HG03558 (cell line): ENCODE data around the gene DENND5B.
"Not testable (repeated sequence)": the region's sequence is repeated elsewhere in the genome, so short reads cannot be mapped to it uniquely, and the experiment has no call there.

Experiments
- ATAC-seq: cut with Tn5 transposase; IDR thresholded peaks from one replicate; pipeline ENCODE4 v1.9.1; 2021; ENCODE audit warnings: moderate number of reproducible peaks; ENCODE audit not compliant: unreplicated experiment; ENCODE audit errors: extremely low read depth

DENND5B gene

GRCh38 chr12:31560516-31560915 lies 30.4 kb downstream of the DENND5B start:
- no peak for ATAC-seq

- no peak for ATAC-seq
These were observed 32.4 kb downstream of the DENND5B start for GRCh38 chr12:31558521-31558920.

- ATAC-seq, result no peak
These were observed 33.2 kb downstream of the DENND5B start for GRCh38 chr12:31557707-31558106.

GRCh38 chr12:31555466-31555865 lies 35.5 kb downstream of the DENND5B start:
- ATAC-seq, result not testable (repeated sequence)

GRCh38 chr12:31550590-31550989 lies 40.3 kb downstream of the DENND5B start:
- not testable (repeated sequence) for ATAC-seq

- ATAC-seq, result no peak
These were observed 54.3 kb downstream of the DENND5B start for GRCh38 chr12:31536672-31537071.

GRCh38 chr12:31533470-31533869 lies 57.5 kb downstream of the DENND5B start:
- no peak for ATAC-seq

- no peak for ATAC-seq
These were observed 59.0 kb downstream of the DENND5B start for GRCh38 chr12:31531893-31532292.

GRCh38 chr12:31528095-31528494 lies 62.8 kb downstream of the DENND5B start:
- ATAC-seq, result no peak

- ATAC-seq, result no peak
These were observed 63.9 kb downstream of the DENND5B start for GRCh38 chr12:31527083-31527482.

GRCh38 chr12:31526158-31526546 lies 64.8 kb downstream of the DENND5B start:
- no peak for ATAC-seq

- no peak for ATAC-seq
These were observed 65.3 kb downstream of the DENND5B start for GRCh38 chr12:31525496-31526157.

- ATAC-seq, result peak; percentile 87
These were observed 66.0 kb downstream of the DENND5B start for GRCh38 chr12:31524791-31525495.

- ATAC-seq, result no peak
These were observed 67.6 kb downstream of the DENND5B start for GRCh38 chr12:31523306-31523705.

- no peak for ATAC-seq
These were observed 68.3 kb downstream of the DENND5B start for GRCh38 chr12:31522607-31523006.

GRCh38 chr12:31521964-31522363 lies 69.0 kb downstream of the DENND5B start:
- no peak for ATAC-seq

GRCh38 chr12:31519511-31519910 lies 71.4 kb downstream of the DENND5B start:
- no peak for ATAC-seq

GRCh38 chr12:31518680-31519227 lies 72.2 kb downstream of the DENND5B start:
- no peak for ATAC-seq

GRCh38 chr12:31517994-31518393 lies 72.9 kb downstream of the DENND5B start:
- ATAC-seq, result no peak

- ATAC-seq, result no peak
These were observed 74.2 kb downstream of the DENND5B start for GRCh38 chr12:31516702-31517101.

- no peak for ATAC-seq
These were observed 76.0 kb downstream of the DENND5B start for GRCh38 chr12:31514912-31515311.

GRCh38 chr12:31510034-31510433 lies 80.9 kb downstream of the DENND5B start:
- ATAC-seq, result no peak
